Uterus (tissue), 2 donors: ENCODE data around the gene MCM3AP.

Source experiments
- POLR2A ChIP-seq, 2 donors: fragments of 450-650 bp; IDR thresholded peaks; one replicate each; pipeline ENCODE4 v1.6.1; 2016; ENCODE audit warnings: antibody characterized with exemption in 2 of 2, mild to moderate bottlenecking in 1 of 2, moderate library complexity in 1 of 2
- TF ChIP-seq, protein P1 (sequence below), 4 experiments: fragments of 200-600 bp in 2 of 4; fragments of 450-650 bp in 2 of 4; sonication (generic) in 2 of 4; IDR thresholded peaks; one replicate each; pipeline ENCODE4 v1.5.1; 2016 to 2019; ENCODE audit warnings: antibody characterized with exemption in 4 of 4, mild to moderate bottlenecking in 2 of 4, moderate library complexity in 1 of 4

DNA sequence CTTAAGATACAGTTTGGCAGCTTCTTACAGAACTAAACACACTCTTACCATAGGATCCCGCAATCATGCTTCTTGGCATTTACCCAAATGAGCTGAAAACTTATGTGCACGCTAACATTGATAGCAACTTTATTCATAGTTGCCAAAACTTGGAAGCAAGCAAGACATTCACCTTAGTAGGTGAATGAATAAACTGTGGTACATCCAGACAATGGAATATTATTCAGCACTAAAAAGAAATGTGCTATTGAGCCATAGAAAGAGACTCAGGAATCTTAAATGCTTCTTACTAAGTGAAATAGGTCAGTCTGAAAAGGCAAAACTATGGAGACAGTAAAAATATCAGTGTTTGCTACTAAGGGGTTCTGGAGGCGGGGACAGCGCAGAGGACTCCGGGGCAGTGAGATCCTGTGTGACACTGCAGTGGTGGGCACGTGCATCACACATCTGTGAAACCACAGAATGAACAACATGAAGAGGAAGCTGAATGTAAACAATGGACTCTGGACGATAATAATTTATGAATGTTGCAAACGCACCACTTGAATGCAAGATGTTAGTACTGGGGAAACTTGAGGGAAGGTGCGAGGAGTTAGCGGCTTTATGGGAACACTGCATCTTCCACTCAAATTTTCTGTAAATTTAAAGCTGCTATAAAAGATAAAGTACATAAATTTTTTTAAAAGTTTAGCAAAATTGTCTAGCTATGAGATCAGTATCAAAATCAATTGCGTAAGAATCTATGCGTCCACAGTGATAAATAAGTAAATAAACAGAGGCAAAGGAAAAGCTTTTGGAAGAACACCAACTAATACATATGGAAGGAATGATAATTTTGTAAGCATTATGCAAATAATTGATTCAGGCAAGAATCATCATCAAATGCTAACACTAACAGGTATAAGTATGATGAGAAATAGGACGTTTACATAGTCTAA, 85.7 kb downstream of the MCM3AP start:
- TF ChIP-seq, protein P1, sequence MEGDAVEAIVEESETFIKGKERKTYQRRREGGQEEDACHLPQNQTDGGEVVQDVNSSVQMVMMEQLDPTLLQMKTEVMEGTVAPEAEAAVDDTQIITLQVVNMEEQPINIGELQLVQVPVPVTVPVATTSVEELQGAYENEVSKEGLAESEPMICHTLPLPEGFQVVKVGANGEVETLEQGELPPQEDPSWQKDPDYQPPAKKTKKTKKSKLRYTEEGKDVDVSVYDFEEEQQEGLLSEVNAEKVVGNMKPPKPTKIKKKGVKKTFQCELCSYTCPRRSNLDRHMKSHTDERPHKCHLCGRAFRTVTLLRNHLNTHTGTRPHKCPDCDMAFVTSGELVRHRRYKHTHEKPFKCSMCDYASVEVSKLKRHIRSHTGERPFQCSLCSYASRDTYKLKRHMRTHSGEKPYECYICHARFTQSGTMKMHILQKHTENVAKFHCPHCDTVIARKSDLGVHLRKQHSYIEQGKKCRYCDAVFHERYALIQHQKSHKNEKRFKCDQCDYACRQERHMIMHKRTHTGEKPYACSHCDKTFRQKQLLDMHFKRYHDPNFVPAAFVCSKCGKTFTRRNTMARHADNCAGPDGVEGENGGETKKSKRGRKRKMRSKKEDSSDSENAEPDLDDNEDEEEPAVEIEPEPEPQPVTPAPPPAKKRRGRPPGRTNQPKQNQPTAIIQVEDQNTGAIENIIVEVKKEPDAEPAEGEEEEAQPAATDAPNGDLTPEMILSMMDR (IDR thresholded peaks at IDR 0.05): no peak
- no peak for TF ChIP-seq POLR2A (IDR thresholded peaks at IDR 0.05)
